ENCODE data around the gene TSPO2.

DNA sequence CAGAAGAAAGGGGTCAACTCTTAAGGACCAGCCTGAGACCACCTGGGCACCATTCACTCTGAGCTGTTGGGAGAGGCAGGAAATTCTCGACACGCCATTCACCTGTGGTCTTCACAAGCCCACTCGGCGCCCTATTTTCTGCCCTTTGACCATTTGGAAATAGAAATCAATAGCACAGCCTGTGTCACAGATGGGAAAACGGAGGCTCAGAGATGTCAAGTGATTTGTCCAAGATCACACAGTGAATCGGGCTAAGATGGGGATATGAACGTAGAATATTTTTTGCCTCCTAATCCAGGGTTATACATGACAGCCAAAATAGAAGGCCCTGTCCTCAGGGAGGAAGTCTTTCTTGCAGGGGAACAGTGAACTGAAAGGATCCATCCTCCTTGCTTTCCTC is 7.7 kb downstream of the TSPO2 start:
- TF ChIP-seq, protein P1, sequence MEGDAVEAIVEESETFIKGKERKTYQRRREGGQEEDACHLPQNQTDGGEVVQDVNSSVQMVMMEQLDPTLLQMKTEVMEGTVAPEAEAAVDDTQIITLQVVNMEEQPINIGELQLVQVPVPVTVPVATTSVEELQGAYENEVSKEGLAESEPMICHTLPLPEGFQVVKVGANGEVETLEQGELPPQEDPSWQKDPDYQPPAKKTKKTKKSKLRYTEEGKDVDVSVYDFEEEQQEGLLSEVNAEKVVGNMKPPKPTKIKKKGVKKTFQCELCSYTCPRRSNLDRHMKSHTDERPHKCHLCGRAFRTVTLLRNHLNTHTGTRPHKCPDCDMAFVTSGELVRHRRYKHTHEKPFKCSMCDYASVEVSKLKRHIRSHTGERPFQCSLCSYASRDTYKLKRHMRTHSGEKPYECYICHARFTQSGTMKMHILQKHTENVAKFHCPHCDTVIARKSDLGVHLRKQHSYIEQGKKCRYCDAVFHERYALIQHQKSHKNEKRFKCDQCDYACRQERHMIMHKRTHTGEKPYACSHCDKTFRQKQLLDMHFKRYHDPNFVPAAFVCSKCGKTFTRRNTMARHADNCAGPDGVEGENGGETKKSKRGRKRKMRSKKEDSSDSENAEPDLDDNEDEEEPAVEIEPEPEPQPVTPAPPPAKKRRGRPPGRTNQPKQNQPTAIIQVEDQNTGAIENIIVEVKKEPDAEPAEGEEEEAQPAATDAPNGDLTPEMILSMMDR (conservative IDR thresholded peaks at IDR 0.05), result no peak
- no peak for TF ChIP-seq EZH2 (IDR thresholded peaks at IDR 0.05; ENCODE audit: low read depth)

Measured in PC-9 (cell line).